ENCODE results near the gene CST7. TPM values are rescaled to one million over a fixed set of nuclear protein-coding genes. Genes with fewer than 3 reads are reported as not detected.

Gene CST7
- total and polyA plus RNA-seq, 10 of the 15 experiments (the other 5 are each of a cell fraction or from before 2014, with no cell fraction given), result 0.69 TPM; not detected in 9

GRCh38 chr20:24959591-24960301, 10.7 kb downstream of the CST7 start (continued):
- TF ChIP-seq E4F1 (IDR thresholded peaks at IDR 0.05; ENCODE audit: borderline replicate concordance, partially characterized antibody), result no peak
- TF ChIP-seq RAD21 (IDR thresholded peaks at IDR 0.05; ENCODE audit: insufficient read depth, low read depth, low read length), result no peak
- no peak for TF ChIP-seq SREBF1 (IDR thresholded peaks at IDR 0.05; ENCODE audit: low read length)
- no peak for TF ChIP-seq RUNX3 (IDR thresholded peaks at IDR 0.05; ENCODE audit: low read length)
- no peak for TF ChIP-seq CBX3 (IDR thresholded peaks at IDR 0.05; ENCODE audit: borderline replicate concordance, low read depth)

GRCh38 chr20:24960302-24960801, 11.3 kb downstream of the CST7 start:
- SMC1A ChIA-PET (ENCODE audit: uncharacterized antibody, unreplicated experiment), result no interaction called here
- RAD21 ChIA-PET (ENCODE audit: unreplicated experiment), result no interaction called here
- WGBS (ENCODE audit: insufficient coverage, insufficient replicate concordance, low lambda C conversion rate, missing lambda C conversion rate), result 91% methylated on average over 10 of the region's 10 CpGs
- CTCF ChIA-PET, result interaction anchor here (0.6 to 2.2 kb wide), 3 partner anchors 30 to 218 kb away, joined by 3 to 7 read pairs (median 3); no protein-coding TSS in a partner anchor
- Histone ChIP-seq H4K20me1 (ENCODE audit: control insufficient read depth, insufficient read depth) (no peaks in the 10 kb centered on the region), H3K4me3 (no peak overlapping the region), H3K4me2 (ENCODE audit: control insufficient read depth, insufficient read depth) (no peak overlapping the region), H3K9ac (ENCODE audit: control insufficient read depth, insufficient read depth, low read length) (no peak overlapping the region), H3K79me2 (ENCODE audit: control insufficient read depth, insufficient read depth, low read length) (no peaks in the 10 kb centered on the region), H3K27ac (ENCODE audit: control insufficient read depth, insufficient read depth) (no peak overlapping the region), H3K27me3 (replicated peaks in 1 of 2; ENCODE audit: control insufficient read depth in 2 of 2, insufficient read depth in 2 of 2, low read length in 1 of 2) (no peaks in the 10 kb centered on the region), H3K4me1 (ENCODE audit: control insufficient read depth, insufficient read depth, low read length) (no peaks in the 10 kb centered on the region), H2AFZ (ENCODE audit: control insufficient read depth, low read depth, low read length) (no peak overlapping the region), H3K9me3 (replicated peaks; ENCODE audit: control insufficient read depth, insufficient read depth, low read length) (no peaks in the 10 kb centered on the region), H3K36me3 (ENCODE audit: control insufficient read depth in 2 of 2, insufficient read depth in 2 of 2, low read length in 1 of 2) (peaks cover 2 to 12% of the 10 kb centered on the region in 2 experiments; a peak in 3 of 4 replicates)
- in situ Hi-C loops (cut with MboI), result no loop called here
- POLR2A ChIA-PET, result interaction anchor here (1.2 kb wide), 1 partner anchor 244 kb away, joined by 3 read pairs; no protein-coding TSS in a partner anchor
- intact Hi-C loops (cut with micrococcal nuclease; ENCODE audit: unreplicated experiment), result no loop called here
- no peak for DNase-seq (ENCODE audit: low read depth, low spot score)
- FAIRE-seq, result no peak
- no peak for ATAC-seq
- no TSS peak for BruUV-seq (replicated peaks)
- TF ChIP-seq MLLT1 (IDR thresholded peaks at IDR 0.05) (no peak), PAX5 (IDR thresholded peaks at IDR 0.05; ENCODE audit: borderline replicate concordance, low read depth, low read length) (no peak), KDM1A (IDR thresholded peaks at IDR 0.05; ENCODE audit: borderline replicate concordance) (no peak), IRF5 (IDR thresholded peaks at IDR 0.05; ENCODE audit: borderline replicate concordance) (no peak), ZBTB40 (IDR thresholded peaks at IDR 0.05; ENCODE audit: borderline replicate concordance) (no peak), SP1 (IDR thresholded peaks at IDR 0.05; ENCODE audit: low read depth, low read length) (no peak), NFYA (IDR thresholded peaks at IDR 0.05; ENCODE audit: borderline replicate concordance, low read depth, low read length) (no peak)
